Astrocyte of the spinal cord (primary cell): ENCODE results near the gene HCCS.
A peak's percentile ranks its signal among the peaks of the same experiment; 100 is the strongest.

ENCODE experiments used
- DNase-seq: peaks from one replicate; pipeline ENCODE4 v3.0.0; 2011; ENCODE audit warnings: low read depth, low spot score
- H3K4me3 ChIP-seq: 2 replicates; pipeline ENCODE4 v1.5.1; 2011; ENCODE audit warnings: low read depth, mild to moderate bottlenecking, low read length, moderate library complexity
- CTCF ChIP-seq: IDR thresholded peaks from 2 replicates; pipeline ENCODE4 v1.5.1; 2012; ENCODE audit warnings: low read depth, mild to moderate bottlenecking, low read length, inconsistent platforms
- in situ Hi-C: cut with HindIII; loops from 2 replicates; pipeline ENCODE4 v1.10.0; 2017; ENCODE audit warnings: low sequenced_read_pairs

The HCCS gene

DNA sequence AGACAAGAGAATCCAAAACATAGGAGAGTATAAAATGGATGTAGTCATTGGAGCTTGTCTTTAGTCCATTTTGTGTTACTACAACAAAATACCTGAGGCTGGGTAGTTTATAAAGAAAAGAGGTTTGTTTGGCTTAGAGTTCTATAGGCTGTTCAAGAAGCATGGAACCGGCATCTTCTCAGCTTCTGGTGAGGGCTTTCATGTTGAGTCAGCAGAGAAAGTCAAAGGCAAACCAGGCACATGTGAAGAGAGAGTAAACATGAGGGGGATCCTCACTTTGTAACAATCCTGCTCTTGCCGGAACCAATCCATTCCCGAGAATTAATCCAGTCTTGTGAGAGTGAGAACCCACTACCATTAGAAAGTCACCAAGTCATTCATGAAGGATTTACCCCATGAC lies 8.1 kb upstream of the HCCS start:
- peak; percentile 0 for TF ChIP-seq CTCF
- DNase-seq, result no peak
- no peak overlapping the region for H3K4me3 ChIP-seq
- in situ Hi-C loops, result no loop called here

- no peak overlapping the region for H3K4me3 ChIP-seq
- TF ChIP-seq CTCF, result no peak
- no peak for DNase-seq
- in situ Hi-C loops, result no loop called here
These were observed 7.4 kb upstream of the HCCS start for GRCh38 chrX:11103751-11104150.

- no peak for DNase-seq
- in situ Hi-C loops, result no loop called here
- H3K4me3 ChIP-seq, result no peak overlapping the region
- TF ChIP-seq CTCF, result no peak
These were observed 6.1 kb upstream of the HCCS start for GRCh38 chrX:11105080-11105479.

- DNase-seq, result no peak
- in situ Hi-C loops, result no loop called here
- no peak overlapping the region for H3K4me3 ChIP-seq
- no peak for TF ChIP-seq CTCF
These were observed 2.7 kb upstream of the HCCS start for GRCh38 chrX:11108253-11108941.

DNA sequence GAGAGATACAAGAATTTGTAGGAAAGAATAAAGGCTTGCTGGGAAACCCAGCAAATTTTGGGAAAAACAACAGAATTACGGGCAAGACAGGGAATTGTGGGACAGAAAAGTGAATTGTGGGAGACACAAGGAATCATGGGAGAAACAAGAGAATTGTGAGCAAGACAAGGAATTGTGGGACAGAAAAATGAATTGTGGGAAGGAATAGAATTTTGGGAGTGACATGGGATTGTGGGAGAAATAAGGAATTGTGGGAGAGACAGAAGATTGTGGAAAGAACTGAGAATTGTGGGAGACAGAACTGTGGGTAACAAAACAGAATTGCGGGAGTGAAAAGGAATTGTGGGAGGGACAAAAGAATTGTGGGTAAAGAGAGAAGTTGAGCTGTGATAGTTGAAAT lies 1.2 kb upstream of the HCCS start:
- in situ Hi-C loops, result no loop called here

DNA sequence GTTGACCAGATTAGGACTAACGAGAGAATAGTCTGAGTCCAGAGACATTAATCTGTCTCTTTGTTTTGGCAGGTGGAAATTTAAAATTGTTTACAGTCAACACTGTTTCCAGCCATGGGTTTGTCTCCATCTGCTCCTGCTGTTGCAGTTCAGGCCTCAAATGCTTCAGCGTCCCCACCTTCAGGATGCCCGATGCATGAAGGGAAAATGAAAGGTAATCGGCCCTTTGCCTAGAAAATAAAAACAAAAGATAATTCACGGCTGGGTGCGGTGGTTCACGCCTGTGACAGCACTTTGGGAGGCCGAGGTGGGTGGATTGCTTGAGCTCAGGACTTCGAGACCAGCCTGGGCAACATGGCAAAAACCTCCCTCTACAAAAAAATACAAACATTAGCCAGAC lies 815 bp downstream of the HCCS start:
- TF ChIP-seq CTCF, result no peak
- no peak for DNase-seq
- peak overlapping the region; percentile 82 for H3K4me3 ChIP-seq
- in situ Hi-C loops, result no loop called here

More for the DNA sequence above, 1.2 kb upstream of the HCCS start:
- no peak overlapping the region for H3K4me3 ChIP-seq
- DNase-seq, result no peak
- no peak for TF ChIP-seq CTCF
